Hepatocyte (in vitro differentiated cells): ENCODE data around the gene TMEM164.

Experiments
- CTCF ChIP-seq: fragments of 200-600 bp; sonication (generic); IDR thresholded peaks from 2 replicates; pipeline ENCODE4 v1.5.1; 2016; ENCODE audit warnings: antibody characterized with exemption, mild to moderate bottlenecking; ENCODE audit not compliant: poor library complexity
- EZH2 ChIP-seq: fragments of 200-600 bp; sonication (generic); IDR thresholded peaks from 2 replicates; pipeline ENCODE4 v1.6.1; 2016; ENCODE audit warnings: antibody characterized with exemption, mild to moderate bottlenecking, borderline replicate concordance
- EZH2phosphoT487 ChIP-seq: fragments of 200-600 bp; sonication (generic); IDR thresholded peaks from one replicate; pipeline ENCODE4 v1.6.1; 2018; ENCODE audit warnings: antibody characterized with exemption, mild to moderate bottlenecking, low read depth, moderate library complexity; ENCODE audit not compliant: unreplicated experiment, severe bottlenecking

- TF ChIP-seq CTCF (no peak), EZH2 (no peak), EZH2phosphoT487 (no peak)
Observed at GRCh38 chrX:109992203-109992602, 10.7 kb upstream of the TMEM164 start.
